Stimulated activated CD4-positive, alpha-beta T cell treated with anti-CD3 and anti-CD28 coated beads, Interleukin-12 subunit alpha, Interleukin-12 subunit beta, amount 100 ng/mL, for 48 hours (primary cell): ENCODE measurements around the gene OR4A16.

Experiments used
- DNase-seq, 3 donors: peaks; one replicate each; pipeline ENCODE4 v3.0.0-alpha.2; 2020; ENCODE audit warnings: low read depth in 2 of 3, low spot score in 1 of 3

The OR4A16 gene, protein sequence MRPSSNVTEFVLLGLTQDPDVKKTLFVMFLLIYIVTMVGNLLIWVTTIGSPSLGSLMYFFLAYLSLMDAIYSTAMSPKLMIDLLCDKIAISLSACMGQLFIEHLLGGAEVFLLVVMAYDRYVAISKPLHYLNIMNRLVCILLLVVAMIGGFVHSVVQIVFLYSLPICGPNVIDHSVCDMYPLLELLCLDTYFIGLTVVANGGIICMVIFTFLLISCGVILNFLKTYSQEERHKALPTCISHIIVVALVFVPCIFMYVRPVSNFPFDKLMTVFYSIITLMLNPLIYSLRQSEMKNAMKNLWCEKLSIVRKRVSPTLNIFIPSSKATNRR

DNA sequence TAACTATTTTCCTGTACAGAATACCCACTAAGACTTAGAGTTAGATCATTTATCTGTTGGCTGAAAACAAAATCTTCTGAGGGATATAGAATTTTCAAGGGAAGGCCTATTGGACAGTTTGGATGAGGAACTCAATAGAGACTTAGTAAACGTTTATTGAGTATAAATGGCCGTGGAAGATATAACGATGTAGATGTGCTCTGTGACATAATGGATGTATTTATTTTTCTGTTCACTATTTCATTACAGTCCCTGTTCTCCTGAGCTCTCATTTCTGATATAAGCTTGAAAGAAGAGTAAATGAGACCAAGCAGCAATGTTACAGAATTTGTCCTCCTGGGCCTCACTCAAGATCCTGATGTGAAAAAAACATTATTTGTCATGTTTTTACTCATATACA, at the start of gene OR4A16:
Gene OR4A16, plus strand, starts transcription at position 301 of the 400 bp plus-strand sequence. Its CDS starts 0 bp downstream, at position 301.
- DNase-seq: no peak

DNA sequence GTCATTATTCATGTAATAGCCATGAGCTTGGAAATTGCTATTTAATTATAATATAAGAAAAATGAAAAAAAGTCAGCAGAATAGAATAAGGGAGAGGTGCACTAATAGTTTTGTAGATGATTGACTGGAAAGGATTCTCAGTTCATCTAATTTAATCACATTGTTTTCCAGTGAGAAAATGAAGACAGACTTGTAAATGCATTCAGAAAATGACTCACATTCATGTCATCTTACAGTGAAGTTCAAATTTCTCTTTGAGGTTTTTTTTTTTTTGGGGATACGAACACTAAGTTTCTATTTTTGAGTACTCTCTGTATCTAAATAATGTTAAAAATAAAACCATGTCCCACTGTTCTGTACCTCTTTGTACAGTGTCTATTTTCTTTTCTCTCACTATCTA, 18.5 kb upstream of the OR4A16 start:
- DNase-seq: no peak

DNA sequence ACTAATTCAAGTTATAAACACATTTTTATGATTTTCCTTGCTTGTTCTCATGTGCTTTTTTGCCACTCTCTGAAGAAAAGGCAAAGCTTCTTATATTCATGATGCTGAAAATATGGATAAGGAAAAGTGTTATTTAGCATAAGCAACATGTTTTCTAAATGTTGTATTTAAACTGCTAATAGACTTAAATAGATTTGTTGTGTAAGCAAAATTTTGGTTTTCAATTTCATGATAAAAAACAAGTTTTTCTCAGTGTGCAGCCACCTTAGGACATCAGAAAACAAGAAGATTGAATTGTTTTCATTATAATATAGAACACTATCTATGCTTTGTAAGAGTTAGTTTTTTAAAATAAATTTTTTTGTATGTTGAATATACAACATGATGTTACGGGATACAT, 2.3 kb downstream of the OR4A16 start:
- DNase-seq: no peak

DNA sequence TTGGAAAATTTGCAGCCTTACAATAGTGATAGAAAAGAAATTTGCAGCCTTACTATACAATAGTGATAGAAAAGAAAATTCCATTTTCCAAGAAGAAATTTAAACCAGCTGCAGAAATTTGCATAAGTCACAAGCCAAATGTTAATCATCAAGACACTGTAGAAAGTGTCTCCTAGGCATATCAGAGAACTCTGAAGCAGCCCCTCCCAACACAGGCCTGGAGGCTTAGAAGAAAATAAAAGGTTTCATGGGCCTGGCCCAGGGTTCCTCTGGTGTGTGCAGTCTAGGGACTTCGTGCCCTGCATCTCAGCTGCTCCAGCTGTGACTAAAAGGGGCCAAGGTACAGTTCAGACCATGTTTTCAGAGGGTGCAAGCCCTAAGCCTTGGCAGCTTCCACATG, 6.0 kb downstream of the OR4A16 start:
- no peak for DNase-seq

DNA sequence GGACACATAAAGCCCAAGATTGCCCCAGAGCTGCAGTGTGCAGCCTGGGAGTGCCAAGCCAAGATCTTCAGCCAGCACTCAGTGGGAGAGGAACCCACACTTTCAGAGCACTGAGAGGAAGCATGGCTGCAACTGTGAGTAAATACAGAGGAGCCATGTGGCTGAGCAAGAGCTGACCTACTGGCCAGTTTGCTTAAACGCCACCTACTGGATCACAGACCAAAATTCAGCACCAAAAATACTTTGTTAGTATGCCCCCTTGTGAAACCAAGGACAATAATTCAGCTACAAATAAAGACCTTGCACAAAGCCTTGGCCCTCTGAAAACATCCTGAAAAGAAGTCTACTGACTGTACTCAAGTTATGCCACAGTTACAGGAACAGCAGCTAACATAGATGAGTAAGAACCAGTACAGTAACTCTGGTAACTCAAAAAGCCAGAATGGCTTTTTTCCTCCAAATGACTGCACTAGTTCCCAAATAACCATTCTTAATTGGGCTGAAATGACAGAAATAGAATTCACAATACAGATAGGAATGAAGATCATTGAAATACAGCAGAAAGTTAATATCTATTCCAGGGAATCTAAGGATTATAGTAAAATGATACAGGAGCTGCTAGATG, 14.7 kb downstream of the OR4A16 start:
- no peak for DNase-seq

DNA sequence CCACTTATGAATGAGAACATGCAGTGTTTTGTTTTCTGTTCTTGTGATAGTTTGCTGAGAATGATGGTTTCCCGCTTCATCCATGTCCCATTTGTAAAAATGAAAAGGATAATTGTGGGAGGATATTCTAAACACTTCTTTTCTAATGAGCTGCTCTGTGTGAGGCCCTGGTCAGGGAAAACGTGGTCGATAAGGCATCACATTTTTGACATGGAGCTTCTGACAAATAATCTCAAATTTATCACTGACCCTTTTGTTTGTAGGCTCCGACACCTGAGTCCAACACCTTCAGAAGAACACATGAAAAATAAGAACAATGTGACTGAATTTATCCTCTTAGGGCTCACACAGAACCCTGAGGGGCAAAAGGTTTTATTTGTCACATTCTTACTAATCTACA, 24.7 kb downstream of the OR4A16 start, which contains the start of gene OR4A15:
Gene OR4A15, plus strand, starts transcription at position 301 of the 400 bp plus-strand sequence. Its CDS starts 0 bp downstream, at position 301.
- DNase-seq: no peak
